K562 (cell line): Measurements from ENCODE around the gene COX15. TPM values are rescaled to one million over a fixed set of nuclear protein-coding genes. Genes with fewer than 3 reads are reported as not detected.

Source experiments
- E2F6 ChIP-seq, 2 experiments: IDR thresholded peaks; 2 replicates each; pipeline ENCODE4 v1.6.1; 2011; ENCODE audit warnings: borderline replicate concordance in 1 of 2, control low read depth in 1 of 2, low read depth in 1 of 2, low read length in 1 of 2, mild to moderate bottlenecking in 1 of 2, mixed read lengths in 1 of 2, moderate library complexity in 1 of 2; ENCODE audit not compliant: insufficient read depth in 1 of 2, insufficient read length in 1 of 2, poor library complexity in 1 of 2, severe bottlenecking in 1 of 2; ENCODE audit errors: extremely low read depth in 1 of 2
- GABPA ChIP-seq: fragments of 200-800 bp; sonication (Bioruptor generic); conservative IDR thresholded peaks from 2 replicates; pipeline ENCODE4 v1.6.1; 2016; ENCODE audit warnings: low read depth, missing genetic modification characterization, missing compliant biosample characterization
- HINFP ChIP-seq: fragments of 450-650 bp; conservative IDR thresholded peaks from 2 replicates; pipeline ENCODE4 v1.6.1; 2016; ENCODE audit warnings: missing genetic modification characterization, low read depth, mild to moderate bottlenecking, control low read depth, missing compliant biosample characterization
- HSF4 ChIP-seq: fragments of 250-450 bp; sonication (Bioruptor Pico); IDR thresholded peaks from 2 replicates; pipeline ENCODE4 v2.1.2; 2022; ENCODE audit warnings: mild to moderate bottlenecking, moderate library complexity, borderline replicate concordance
- KDM1A ChIP-seq, 2 experiments: fragments of 450-650 bp; IDR thresholded peaks; 2 replicates each; pipeline ENCODE4 v1.6.1; 2016; ENCODE audit warnings: mild to moderate bottlenecking in 2 of 2
- NR0B1 ChIP-seq: fragments of 450-650 bp; IDR thresholded peaks from one replicate; pipeline ENCODE4 v1.6.1; 2018; ENCODE audit warnings: mild to moderate bottlenecking, moderate library complexity; ENCODE audit not compliant: partially characterized antibody
- NR2C1 ChIP-seq, 2 experiments: fragments of 450-650 bp; IDR thresholded peaks; 2 replicates each; pipeline ENCODE4 v1.6.1; 2017; ENCODE audit warnings: mild to moderate bottlenecking in 2 of 2, antibody characterized with exemption in 1 of 2, inconsistent platforms in 1 of 2, missing compliant biosample characterization in 1 of 2, missing genetic modification characterization in 1 of 2
- PATZ1 ChIP-seq: fragments of 250-450 bp; sonication (Bioruptor Pico); IDR thresholded peaks from 2 replicates; pipeline ENCODE4 v1.5.0; 2020; ENCODE audit warnings: mild to moderate bottlenecking, borderline replicate concordance
- ZBTB11 ChIP-seq, 3 experiments: fragments of 200-800 bp in 1 of 3; fragments of 250-450 bp in 1 of 3; fragments of 450-650 bp in 1 of 3; sonication (Bioruptor Pico) in 1 of 3; sonication (Bioruptor generic) in 1 of 3; formaldehyde crosslinking in 1 of 3; IDR thresholded peaks; 2 replicates each; pipeline versions ENCODE4 v1.6.1 to v1.8.0; 2016 to 2022; ENCODE audit warnings: mild to moderate bottlenecking in 2 of 3, missing genetic modification characterization in 2 of 3, missing compliant biosample characterization in 1 of 3, moderate library complexity in 1 of 3
- polyA plus RNA-seq, 8 experiments: library from polyadenylated mRNA; depleted of rRNA in 4 of 8; stranded (reverse) in 5 of 8; unstranded in 3 of 8; fragments of >200 nt; fragmentation: Nextera tagmentation in 2 of 8; fragmentation: Illumina TruSeq in 1 of 8; extraction: Ambion mirVana in 2 of 8; extraction: Trizol in 1 of 8; gene quantifications; 2 replicates each; pipeline versions ENCODE4 v1.2.1 to v1.2.3, GENCODE V29; 2011 to 2014; ENCODE audit warnings: inconsistent platforms in 1 of 8, missing spikeins in 1 of 8
- total RNA-seq, 7 experiments: library from RNA; depleted of rRNA in 6 of 7; stranded (reverse); fragments of >200 nt in 6 of 7; fragmentation: Illumina TruSeq in 2 of 7; extraction: Trizol in 2 of 7; gene quantifications; 2 replicates each; pipeline versions ENCODE4 v1.2.1 to v1.2.3, GENCODE V29; 2011 to 2021; ENCODE audit warnings: low replicate concordance in 1 of 7

COX15 gene
- total and polyA plus RNA-seq, 9 of the 15 experiments (the other 6 are each of a cell fraction or from before 2014, with no cell fraction given): 17.4 to 45.1 (median 23.7) TPM

GRCh38 chr10:99760321-99760720 lies 28.4 kb upstream of the COX15 start (continued):
- TF ChIP-seq GABPA: no peak
- TF ChIP-seq ZBTB11 (CRISPR knock-in tag; IDR thresholded peaks at IDR 0.05): no peak
- no peak for TF ChIP-seq E2F6 (IDR thresholded peaks at IDR 0.05; ENCODE audit: borderline replicate concordance in 1 of 2, extremely low read depth in 1 of 2, insufficient read depth in 1 of 2, insufficient read length in 1 of 2, low read depth in 1 of 2, low read length in 1 of 2, poor library complexity in 1 of 2, severe bottlenecking in 1 of 2)
- no peak for TF ChIP-seq NR0B1
- no peak for TF ChIP-seq PATZ1
- no peak for TF ChIP-seq NR2C1 (IDR thresholded peaks at IDR 0.05)
- no peak for TF ChIP-seq NR2C1 (tag; IDR thresholded peaks at IDR 0.05)
- TF ChIP-seq HINFP: no peak
- TF ChIP-seq HSF4 (CRISPR knock-in tag): no peak
- TF ChIP-seq KDM1A (IDR thresholded peaks at IDR 0.05): no peak
